Left lung (tissue), 10 donors: ENCODE measurements around the gene ITPRID1. TPM values are rescaled to one million over a fixed set of nuclear protein-coding genes. Genes with fewer than 3 reads are reported as not detected.

ENCODE experiments used
- ATAC-seq: fragments of 200-7000 bp; cut with Tn5 transposase; one replicate; pipeline ENCODE4 v1.9.1; 2020; ENCODE audit warnings: moderate library complexity
- DNase-seq, 4 donors: peaks; one replicate each; pipeline ENCODE4 v3.0.0-alpha.2; 2013 to 2020
- H3K27ac ChIP-seq, 2 donors: fragments of 200-600 bp; sonication (generic) in 1 of 2; one replicate each; pipeline versions ENCODE4 v1.5.0 to v1.8.0; 2020 to 2021
- H3K27me3 ChIP-seq, 2 donors: fragments of 200-600 bp; sonication (generic) in 1 of 2; one replicate each; pipeline versions ENCODE4 v1.5.0 to v1.8.0; 2020 to 2021
- H3K36me3 ChIP-seq, 2 donors: fragments of 200-600 bp; sonication (generic) in 1 of 2; one replicate each; pipeline versions ENCODE4 v1.5.0 to v1.8.0; 2020 to 2021
- H3K4me1 ChIP-seq, 2 donors: fragments of 200-600 bp; one replicate each; pipeline ENCODE4 v1.8.0; 2021
- H3K4me3 ChIP-seq, 2 donors: fragments of 200-600 bp; sonication (generic) in 1 of 2; one replicate each; pipeline versions ENCODE4 v1.5.0 to v1.8.0; 2020 to 2021; ENCODE audit warnings: mild to moderate bottlenecking in 1 of 2
- H3K9me3 ChIP-seq, 2 donors: fragments of 200-600 bp; sonication (generic) in 1 of 2; one replicate each; pipeline versions ENCODE4 v1.5.0 to v1.8.0; 2020 to 2021
- intact Hi-C, 2 donors: fragments of 100-400 bp; cut with DNase I; formaldehyde crosslinking; loops; one replicate each; pipeline versions ENCODE4 v1.11.2 to v1.14.2; 2022
- polyA plus RNA-seq, 6 donors: library from polyadenylated mRNA; unstranded; fragments of 120-200 nt; gene quantifications; one replicate each; pipeline ENCODE4 v1.2.1, GENCODE V29; 2013; ENCODE audit not compliant: insufficient read length in 6 of 6
- total RNA-seq, 2 donors: library from RNA; stranded (reverse); fragmentation: NEBNext Ultra II Directional; extraction: Animal tissue kit (Norgen Biotek cat#: 25700); gene quantifications; one replicate each; pipeline ENCODE4 v1.2.1, GENCODE V29; 2021
- TF ChIP-seq, protein P1 (sequence below), 2 donors: fragments of 200-600 bp; sonication (generic) in 1 of 2; IDR thresholded peaks; one replicate each; pipeline versions ENCODE4 v1.5.0 to v1.8.0; 2021; ENCODE audit warnings: antibody characterized with exemption in 2 of 2
- donor health status: DM: no; HTN: yes; CAD: no.
- donor health status: DM: no; HTN: no; CAD: no.

Gene ITPRID1
- total and polyA plus RNA-seq, 8 donors = 0.04 to 0.60 (median 0.08) TPM; not detected in 4

GRCh38 chr7:31664890-31665289, 151.0 kb downstream of the ITPRID1 start:
- H3K4me1 ChIP-seq = peaks cover 0 to 14% of the 10 kb centered on the region in 2 donors
- no peaks in the 10 kb centered on the region for H3K27me3 ChIP-seq
- H3K27ac ChIP-seq = no peak overlapping the region
- intact Hi-C loops = no loop called here
- DNase-seq (no peak), ATAC-seq (peak; percentile 39)
- no peaks in the 10 kb centered on the region for H3K36me3 ChIP-seq
- no peak overlapping the region for H3K4me3 ChIP-seq
- TF ChIP-seq, protein P1, sequence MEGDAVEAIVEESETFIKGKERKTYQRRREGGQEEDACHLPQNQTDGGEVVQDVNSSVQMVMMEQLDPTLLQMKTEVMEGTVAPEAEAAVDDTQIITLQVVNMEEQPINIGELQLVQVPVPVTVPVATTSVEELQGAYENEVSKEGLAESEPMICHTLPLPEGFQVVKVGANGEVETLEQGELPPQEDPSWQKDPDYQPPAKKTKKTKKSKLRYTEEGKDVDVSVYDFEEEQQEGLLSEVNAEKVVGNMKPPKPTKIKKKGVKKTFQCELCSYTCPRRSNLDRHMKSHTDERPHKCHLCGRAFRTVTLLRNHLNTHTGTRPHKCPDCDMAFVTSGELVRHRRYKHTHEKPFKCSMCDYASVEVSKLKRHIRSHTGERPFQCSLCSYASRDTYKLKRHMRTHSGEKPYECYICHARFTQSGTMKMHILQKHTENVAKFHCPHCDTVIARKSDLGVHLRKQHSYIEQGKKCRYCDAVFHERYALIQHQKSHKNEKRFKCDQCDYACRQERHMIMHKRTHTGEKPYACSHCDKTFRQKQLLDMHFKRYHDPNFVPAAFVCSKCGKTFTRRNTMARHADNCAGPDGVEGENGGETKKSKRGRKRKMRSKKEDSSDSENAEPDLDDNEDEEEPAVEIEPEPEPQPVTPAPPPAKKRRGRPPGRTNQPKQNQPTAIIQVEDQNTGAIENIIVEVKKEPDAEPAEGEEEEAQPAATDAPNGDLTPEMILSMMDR (IDR thresholded peaks at IDR 0.05) = no peak
- H3K9me3 ChIP-seq = no peaks in the 10 kb centered on the region

DNA sequence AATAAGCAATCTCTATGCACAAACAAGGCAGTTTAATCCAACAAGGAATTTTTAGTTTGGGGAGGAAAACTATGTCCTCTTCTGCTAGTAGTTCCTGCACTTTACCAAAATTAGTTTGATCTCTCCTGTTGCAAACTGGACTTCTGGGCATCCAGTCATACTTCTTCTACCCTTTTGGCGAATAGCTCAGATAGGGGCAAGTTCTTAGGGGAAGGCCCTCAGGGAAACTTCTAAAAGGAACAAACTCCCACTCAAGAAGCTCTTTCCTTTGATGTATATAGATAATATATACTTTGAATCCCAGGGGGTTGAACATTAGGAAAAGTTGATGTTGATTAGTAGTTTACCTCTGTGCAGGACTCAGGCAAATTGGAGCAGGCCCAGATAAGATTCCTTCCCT, 151.7 kb downstream of the ITPRID1 start:
- Histone ChIP-seq H3K27me3 (no peaks in the 10 kb centered on the region), H3K9me3 (no peaks in the 10 kb centered on the region), H3K4me1 (peaks cover 0 to 14% of the 10 kb centered on the region in 2 donors), H3K36me3 (no peaks in the 10 kb centered on the region), H3K27ac (no peak overlapping the region), H3K4me3 (no peak overlapping the region)
- DNase-seq (no peak), ATAC-seq (no peak)
- intact Hi-C loops = no loop called here
- TF ChIP-seq, protein P1 (IDR thresholded peaks at IDR 0.05) = no peak

GRCh38 chr7:31669461-31669860, 155.6 kb downstream of the ITPRID1 start:
- H3K4me3 ChIP-seq = no peak overlapping the region
- H3K27ac ChIP-seq = no peak overlapping the region
- DNase-seq (no peak), ATAC-seq (no peak)
- TF ChIP-seq, protein P1 (IDR thresholded peaks at IDR 0.05) = no peak
- intact Hi-C loops = no loop called here
- peaks cover 0 to 10% of the 10 kb centered on the region in 2 donors for H3K4me1 ChIP-seq
- H3K36me3 ChIP-seq = no peaks in the 10 kb centered on the region
- H3K9me3 ChIP-seq = peaks cover 0 to 11% of the 10 kb centered on the region in 2 donors
- no peaks in the 10 kb centered on the region for H3K27me3 ChIP-seq

- Histone ChIP-seq H3K9me3 (no peaks in the 10 kb centered on the region), H3K4me3 (no peak overlapping the region), H3K27me3 (no peaks in the 10 kb centered on the region), H3K27ac (no peak overlapping the region), H3K36me3 (no peaks in the 10 kb centered on the region), H3K4me1 (no peaks in the 10 kb centered on the region)
- TF ChIP-seq, protein P1 (IDR thresholded peaks at IDR 0.05) = no peak
- intact Hi-C loops = no loop called here
- ATAC-seq (no peak), DNase-seq (no peak)
Observed at GRCh38 chr7:31679574-31680305, 165.8 kb downstream of the ITPRID1 start.

- intact Hi-C loops = no loop called here
- no peak for DNase-seq
- ATAC-seq = no peak
- Histone ChIP-seq H3K27me3 (no peaks in the 10 kb centered on the region), H3K9me3 (no peaks in the 10 kb centered on the region), H3K4me1 (peaks cover 0 to 6% of the 10 kb centered on the region in 2 donors), H3K36me3 (no peaks in the 10 kb centered on the region), H3K4me3 (no peak overlapping the region), H3K27ac (no peak overlapping the region)
- TF ChIP-seq, protein P1 (IDR thresholded peaks at IDR 0.05) = no peak
Observed at GRCh38 chr7:31683445-31684225, 169.7 kb downstream of the ITPRID1 start.
